A549 (cell line): ENCODE measurements around the gene LRIT2. TPM values are rescaled to one million over a fixed set of nuclear protein-coding genes. Genes with fewer than 3 reads are reported as not detected.

Experiments used
- ATAC-seq, 2 experiments: fragments of 200-7000 bp in 1 of 2; fragments of >200 bp in 1 of 2; cut with Nextera tagmentation in 1 of 2; cut with Tn5 transposase in 1 of 2; 3 replicates each; pipeline versions ENCODE4 v1.8.0 to v1.9.1; 2018 to 2020; ENCODE audit warnings: mild to moderate bottlenecking in 1 of 2, moderate library complexity in 1 of 2
- CTCF ChIA-PET: fragments of 300-600 bp; sonication (Branson Sonifier 250); formaldehyde crosslinking; extraction: SDS; loops from one replicate; lab custom pipeline; 2021; ENCODE audit warnings: antibody characterized with exemption, inconsistent platforms; lab: Yijun Ruan, JAX
- POLR2A ChIA-PET: fragments of 350-600 bp; formaldehyde crosslinking; extraction: SDS; loops from one replicate; lab custom pipeline; 2021; ENCODE audit warnings: antibody characterized with exemption, inconsistent platforms; lab: Yijun Ruan, JAX
- DNase-seq, 2 experiments: peaks; one replicate each; pipeline versions ENCODE4 v3.0.0 to v3.0.0-alpha.2; 2011 to 2016; ENCODE audit warnings: low read depth in 1 of 2, low spot score in 1 of 2
- FAIRE-seq: peaks from 2 replicates; lab custom pipeline; 2011; peaks lifted over from hg19 to GRCh38; lab: Jason Lieb, UNC
- H3K27ac ChIP-seq, 2 experiments: fragments of >200 bp; sonication (Bioruptor Twin); formaldehyde crosslinking; 3 replicates each; pipeline ENCODE4 v1.5.1; 2016 to 2017
- H3K4me1 ChIP-seq: fragments of >200 bp; sonication (Bioruptor Twin); formaldehyde crosslinking; 3 replicates; pipeline ENCODE4 v1.6.1; 2016
- H3K4me2 ChIP-seq: fragments of >200 bp; sonication (Bioruptor Twin); formaldehyde crosslinking; 3 replicates; pipeline ENCODE4 v1.6.1; 2016
- H3K4me3 ChIP-seq: fragments of >200 bp; sonication (Bioruptor Twin); formaldehyde crosslinking; 3 replicates; pipeline ENCODE4 v1.5.1; 2016
- H3K9me3 ChIP-seq: fragments of >200 bp; sonication (Bioruptor Twin); formaldehyde crosslinking; 3 replicates; pipeline ENCODE4 v1.6.1; 2016
- ATOH8 ChIP-seq: fragments of 250-450 bp; sonication (Bioruptor Pico); IDR thresholded peaks from 2 replicates; pipeline ENCODE4 v1.5.0; 2020; ENCODE audit warnings: low read depth, mild to moderate bottlenecking, moderate library complexity
- BCL3 ChIP-seq: fragments of >200 bp; sonication (Bioruptor Twin); formaldehyde crosslinking; IDR thresholded peaks from 3 replicates; pipeline ENCODE4 v1.6.1; 2016
- CBX2 ChIP-seq: fragments of 200-600 bp; sonication (generic); IDR thresholded peaks from 2 replicates; pipeline ENCODE4 v1.6.1; 2016; ENCODE audit warnings: low read depth, mild to moderate bottlenecking, borderline replicate concordance
- CHD2 ChIP-seq: fragments of 150-350 bp; IDR thresholded peaks from 2 replicates; pipeline ENCODE4 v1.6.1; 2014; ENCODE audit warnings: low read length; ENCODE audit not compliant: partially characterized antibody
- HDAC2 ChIP-seq: fragments of 200-600 bp; sonication (generic); IDR thresholded peaks from 2 replicates; pipeline ENCODE4 v1.6.1; 2016
- HOXB5 ChIP-seq: fragments of 250-450 bp; sonication (Bioruptor Pico); IDR thresholded peaks from 2 replicates; pipeline ENCODE4 v1.5.0; 2020; ENCODE audit warnings: mild to moderate bottlenecking, moderate library complexity
- NPAS2 ChIP-seq: fragments of 250-450 bp; sonication (Bioruptor Pico); IDR thresholded peaks from 2 replicates; pipeline ENCODE4 v1.8.0; 2022; ENCODE audit warnings: mild to moderate bottlenecking, moderate library complexity, borderline replicate concordance
- NR3C1 ChIP-seq: fragments of >200 bp; sonication (Bioruptor Twin); formaldehyde crosslinking; IDR thresholded peaks from 3 replicates; pipeline ENCODE4 v1.6.1; 2017
- PHF8 ChIP-seq: fragments of 200-600 bp; sonication (generic); IDR thresholded peaks from 2 replicates; pipeline ENCODE4 v1.6.1; 2016; ENCODE audit warnings: low read depth, mild to moderate bottlenecking, antibody characterized with exemption, moderate library complexity, borderline replicate concordance
- RARB ChIP-seq: fragments of 250-450 bp; sonication (Bioruptor Pico); IDR thresholded peaks from 2 replicates; pipeline ENCODE4 v1.8.0; 2021; ENCODE audit warnings: mild to moderate bottlenecking, moderate library complexity
- RNF2 ChIP-seq: fragments of 200-600 bp; sonication (generic); IDR thresholded peaks from 2 replicates; pipeline ENCODE4 v1.6.1; 2016; ENCODE audit warnings: low read depth, mild to moderate bottlenecking, antibody characterized with exemption, moderate library complexity, borderline replicate concordance
- SMC3 ChIP-seq: fragments of >200 bp; sonication (Bioruptor Twin); formaldehyde crosslinking; IDR thresholded peaks from 3 replicates; pipeline ENCODE4 v1.6.1; 2018; ENCODE audit warnings: inconsistent platforms
- TFCP2L1 ChIP-seq: fragments of 250-450 bp; sonication (Bioruptor Pico); IDR thresholded peaks from 2 replicates; pipeline ENCODE4 v1.5.0; 2021; ENCODE audit warnings: mild to moderate bottlenecking
- ZFP36 ChIP-seq: fragments of 450-650 bp; IDR thresholded peaks from 2 replicates; pipeline ENCODE4 v1.6.1; 2014; ENCODE audit warnings: borderline replicate concordance; ENCODE audit not compliant: partially characterized antibody
- WGBS: methylation state at CpG from one replicate; pipeline ENCODE4 v1.1.6; 2017; ENCODE audit errors: missing lambda C conversion rate; 5-methylcytosine and 5-hydroxymethylcytosine counted together
- polyA plus RNA-seq, 4 experiments: library from polyadenylated mRNA; depleted of rRNA in 3 of 4; stranded (reverse); fragments of >200 nt; fragmentation: RNase III in 1 of 4; extraction: RNeasy Plus Mini Kit Qiagen cat#74134 plus additional on column Dnase treatment in 1 of 4; gene quantifications; 2 replicates in 3 of 4; 3 replicates in 1 of 4; pipeline ENCODE4 v1.2.3, GENCODE V29; 2011 to 2017
- TF ChIP-seq, protein P1 (sequence below): fragments of 250-450 bp; sonication (Bioruptor Pico); IDR thresholded peaks from 2 replicates; pipeline ENCODE4 v1.5.0; 2021; ENCODE audit warnings: mild to moderate bottlenecking, moderate library complexity, borderline replicate concordance

Gene LRIT2
- polyA plus RNA-seq, 2 of the 4 experiments (the other 2 are of a cell fraction): not detected

GRCh38 chr10:84238909-84239308 is 13.6 kb upstream of the LRIT2 start:
- POLR2A ChIA-PET: no interaction called here
- TF ChIP-seq, protein P1, sequence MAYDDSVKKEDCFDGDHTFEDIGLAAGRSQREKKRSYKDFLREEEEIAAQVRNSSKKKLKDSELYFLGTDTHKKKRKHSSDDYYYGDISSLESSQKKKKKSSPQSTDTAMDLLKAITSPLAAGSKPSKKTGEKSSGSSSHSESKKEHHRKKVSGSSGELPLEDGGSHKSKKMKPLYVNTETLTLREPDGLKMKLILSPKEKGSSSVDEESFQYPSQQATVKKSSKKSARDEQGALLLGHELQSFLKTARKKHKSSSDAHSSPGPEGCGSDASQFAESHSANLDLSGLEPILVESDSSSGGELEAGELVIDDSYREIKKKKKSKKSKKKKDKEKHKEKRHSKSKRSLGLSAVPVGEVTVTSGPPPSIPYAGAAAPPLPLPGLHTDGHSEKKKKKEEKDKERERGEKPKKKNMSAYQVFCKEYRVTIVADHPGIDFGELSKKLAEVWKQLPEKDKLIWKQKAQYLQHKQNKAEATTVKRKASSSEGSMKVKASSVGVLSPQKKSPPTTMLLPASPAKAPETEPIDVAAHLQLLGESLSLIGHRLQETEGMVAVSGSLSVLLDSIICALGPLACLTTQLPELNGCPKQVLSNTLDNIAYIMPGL (CRISPR knock-in tag): no peak
- TF ChIP-seq CBX2: no peak
- no peak for TF ChIP-seq SMC3
- no peak for TF ChIP-seq HOXB5 (CRISPR knock-in tag)
- TF ChIP-seq PHF8: no peak
- DNase-seq (no peak), FAIRE-seq (no peak), ATAC-seq (peak; percentile 30 to 52; a peak in 3 of 6 replicates)
- H3K9me3 ChIP-seq: no peaks in the 10 kb centered on the region
- H3K4me3 ChIP-seq: no peak overlapping the region
- CTCF ChIA-PET: interaction anchor here (0.7 to 1.4 kb wide), 3 partner anchors 11 to 299 kb away, joined by 3 to 5 read pairs (median 3); no protein-coding TSS in a partner anchor
- H3K27ac ChIP-seq: no peak overlapping the region
- no peak overlapping the region for H3K4me2 ChIP-seq
- 27% methylated on average over 3 of the region's 3 CpGs for WGBS
- no peaks in the 10 kb centered on the region for H3K4me1 ChIP-seq

- DNase-seq (no peak), ATAC-seq (no peak), FAIRE-seq (no peak)
- POLR2A ChIA-PET: no interaction called here
- no peaks in the 10 kb centered on the region for H3K4me1 ChIP-seq
- H3K27ac ChIP-seq: no peak overlapping the region
- no peaks in the 10 kb centered on the region for H3K9me3 ChIP-seq
- no peak overlapping the region for H3K4me2 ChIP-seq
- no peak overlapping the region for H3K4me3 ChIP-seq
- CTCF ChIA-PET: interaction anchor here (0.9 kb wide), 1 partner anchor 13 kb away, joined by 4 read pairs; no protein-coding TSS in a partner anchor
- no peak for TF ChIP-seq RARB
- TF ChIP-seq TFCP2L1 (CRISPR knock-in tag): no peak
- TF ChIP-seq ZFP36: no peak
- TF ChIP-seq CHD2: no peak
- TF ChIP-seq RNF2: no peak
- TF ChIP-seq, protein P1 (CRISPR knock-in tag): no peak
- TF ChIP-seq NPAS2: no peak
- WGBS: 72% methylated on average over 47 of the region's 52 CpGs
Measured at GRCh38 chr10:84237199-84238051, 12.1 kb upstream of the LRIT2 start.

DNA sequence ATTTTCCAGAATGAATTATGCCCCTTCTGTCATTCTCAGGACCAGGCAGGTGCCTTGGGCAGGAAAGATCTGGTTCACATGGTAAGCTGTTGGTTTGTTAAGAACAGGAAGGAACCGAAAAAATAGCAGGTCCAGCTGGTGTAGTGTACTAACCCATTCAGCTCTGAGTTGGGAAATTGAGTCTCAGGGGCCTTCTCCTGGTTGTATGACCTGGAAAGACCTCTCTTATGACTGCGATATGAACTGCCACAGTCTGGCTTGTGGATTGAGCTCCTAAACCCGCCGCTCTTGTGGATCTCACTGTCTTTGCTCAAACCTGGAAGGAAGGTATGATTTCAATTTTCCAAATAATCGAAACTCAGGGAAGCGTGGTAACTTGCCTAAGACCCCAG is 11.5 kb upstream of the LRIT2 start:
- POLR2A ChIA-PET: no interaction called here
- ATAC-seq (no peak), DNase-seq (no peak)
- Histone ChIP-seq H3K9me3 (no peaks in the 10 kb centered on the region), H3K4me3 (no peak overlapping the region)
- no peak for TF ChIP-seq HDAC2
- TF ChIP-seq NR3C1: no peak
- no peak for TF ChIP-seq CBX2
- TF ChIP-seq ATOH8 (CRISPR knock-in tag): no peak
- TF ChIP-seq BCL3: no peak
- TF ChIP-seq, all 56 proteins: peak for 0
- FAIRE-seq: no peak
- H3K4me1 ChIP-seq: no peaks in the 10 kb centered on the region
- WGBS: 64% methylated on average over 6 of the region's 6 CpGs
- CTCF ChIA-PET: interaction anchor here (0.9 kb wide), 1 partner anchor 12 kb away, joined by 4 read pairs; no protein-coding TSS in a partner anchor
- H3K27ac ChIP-seq: no peak overlapping the region
- H3K4me2 ChIP-seq: no peak overlapping the region
